Measurements from ENCODE around the gene TFEB. TPM values are rescaled to one million over a fixed set of nuclear protein-coding genes. Genes with fewer than 3 reads are reported as not detected.

The TFEB gene
- polyA plus RNA-seq, 4 donors = 4.5 to 10.2 (median 9.1) TPM

GRCh38 chr6:41724586-41725501, 10.6 kb downstream of the TFEB start:
- no peak for DNase-seq (ENCODE audit: low read depth in 4 of 4, low spot score in 3 of 4)

- DNase-seq (ENCODE audit: low read depth in 4 of 4, low spot score in 3 of 4) = no peak
Observed at GRCh38 chr6:41724228-41724580, 11.2 kb downstream of the TFEB start.

GRCh38 chr6:41723530-41724227, 11.7 kb downstream of the TFEB start:
- no peak for DNase-seq (ENCODE audit: low read depth in 4 of 4, low spot score in 3 of 4)

- DNase-seq (ENCODE audit: low read depth in 4 of 4, low spot score in 3 of 4) = no peak
Observed at GRCh38 chr6:41722969-41723529, 12.4 kb downstream of the TFEB start.

- DNase-seq (ENCODE audit: low read depth in 4 of 4, low spot score in 3 of 4) = no peak
Observed at GRCh38 chr6:41721414-41721813, 14.0 kb downstream of the TFEB start.

GRCh38 chr6:41720783-41721182, 14.6 kb downstream of the TFEB start:
- no peak for DNase-seq (ENCODE audit: low read depth in 4 of 4, low spot score in 3 of 4)

GRCh38 chr6:41720262-41720620, 15.2 kb downstream of the TFEB start:
- DNase-seq (ENCODE audit: low read depth in 4 of 4, low spot score in 3 of 4) = no peak

GRCh38 chr6:41719436-41720261, 15.8 kb downstream of the TFEB start:
- no peak for DNase-seq (ENCODE audit: low read depth in 4 of 4, low spot score in 3 of 4)

GRCh38 chr6:41718828-41719227, 16.6 kb downstream of the TFEB start:
- DNase-seq (ENCODE audit: low read depth in 4 of 4, low spot score in 3 of 4) = no peak

- DNase-seq (ENCODE audit: low read depth in 4 of 4, low spot score in 3 of 4) = no peak
Observed at GRCh38 chr6:41717392-41717736, 18.0 kb downstream of the TFEB start.

- DNase-seq (ENCODE audit: low read depth in 4 of 4, low spot score in 3 of 4) = no peak
Observed at GRCh38 chr6:41716516-41717391, 18.7 kb downstream of the TFEB start.

- no peak for DNase-seq (ENCODE audit: low read depth in 4 of 4, low spot score in 3 of 4)
Observed at GRCh38 chr6:41715795-41716515, 19.5 kb downstream of the TFEB start.

- DNase-seq (ENCODE audit: low read depth in 4 of 4, low spot score in 3 of 4) = no peak
Observed at GRCh38 chr6:41714556-41715273, 20.7 kb downstream of the TFEB start.

GRCh38 chr6:41713650-41714291, 21.6 kb downstream of the TFEB start:
- DNase-seq (ENCODE audit: low read depth in 4 of 4, low spot score in 3 of 4) = no peak

GRCh38 chr6:41713159-41713649, 22.2 kb downstream of the TFEB start:
- DNase-seq (ENCODE audit: low read depth in 4 of 4, low spot score in 3 of 4) = no peak

- DNase-seq (ENCODE audit: low read depth in 4 of 4, low spot score in 3 of 4) = no peak
Observed at GRCh38 chr6:41712651-41713103, 22.7 kb downstream of the TFEB start.

GRCh38 chr6:41711323-41712038, 23.9 kb downstream of the TFEB start:
- DNase-seq (ENCODE audit: low read depth in 4 of 4, low spot score in 3 of 4) = no peak

Data from left renal pelvis (tissue), 4 donors.